Stimulated activated CD4-positive, alpha-beta T cell treated with anti-CD3 and anti-CD28 coated beads, Interleukin-15, amount 100 ng/mL, for 48 hours (primary cell): ENCODE measurements around the gene CD72.
A peak's percentile ranks its signal among the peaks of the same experiment; 100 is the strongest.
"Not testable (repeated sequence)": the region's sequence is repeated elsewhere in the genome, so short reads cannot be mapped to it uniquely, and the experiment has no call there.

ENCODE experiments used
- DNase-seq, 2 donors: peaks; one replicate each; pipeline ENCODE4 v3.0.0-alpha.2; 2020; ENCODE audit warnings: low read depth in 2 of 2

The CD72 gene

DNA sequence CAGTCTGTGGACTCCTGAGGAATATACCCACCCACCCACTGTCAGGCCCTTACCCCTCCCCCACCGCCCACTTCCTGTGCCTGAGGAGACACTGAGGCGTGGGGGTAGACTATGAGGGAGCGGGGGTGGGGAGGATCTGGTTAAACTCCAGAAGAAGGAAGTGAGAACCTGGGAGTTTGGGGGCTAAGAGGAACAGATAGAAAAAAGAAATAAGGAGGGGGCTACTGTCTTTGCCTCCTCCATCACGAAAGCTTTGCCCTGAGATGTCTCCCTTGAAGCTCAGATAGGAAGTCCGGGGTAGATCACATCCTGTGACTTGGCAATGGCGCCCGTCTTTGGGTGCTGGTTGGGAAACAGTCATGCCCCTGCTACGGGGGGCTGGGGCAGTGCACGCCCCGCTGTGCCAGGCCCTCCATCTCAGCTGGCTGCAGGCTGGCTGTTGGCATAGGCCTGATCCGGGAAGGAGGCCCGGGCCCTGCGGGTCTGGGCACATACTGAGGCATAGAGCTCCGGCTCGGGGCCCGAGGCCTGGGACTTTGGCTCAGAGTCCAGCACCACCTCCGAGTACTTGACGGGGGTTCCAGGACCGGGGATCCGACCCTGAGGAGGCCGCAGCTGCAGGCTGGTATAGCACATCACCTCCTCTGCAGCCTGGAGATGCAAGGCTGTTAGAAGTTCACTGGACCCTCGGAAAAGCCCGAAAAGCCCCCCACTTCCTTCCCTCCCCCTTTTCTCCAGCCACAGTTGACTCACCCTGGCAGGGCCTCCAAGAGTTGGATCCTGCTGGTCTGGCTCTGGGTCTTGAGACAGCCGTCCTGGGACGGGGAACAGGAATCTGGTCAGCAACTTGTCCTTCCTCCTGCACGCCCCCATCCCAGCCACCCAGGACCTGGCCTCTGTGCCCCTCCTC lies 31.5 kb upstream of the CD72 start:
- peak in 1 of 2 donors; percentile 41 for DNase-seq

DNA sequence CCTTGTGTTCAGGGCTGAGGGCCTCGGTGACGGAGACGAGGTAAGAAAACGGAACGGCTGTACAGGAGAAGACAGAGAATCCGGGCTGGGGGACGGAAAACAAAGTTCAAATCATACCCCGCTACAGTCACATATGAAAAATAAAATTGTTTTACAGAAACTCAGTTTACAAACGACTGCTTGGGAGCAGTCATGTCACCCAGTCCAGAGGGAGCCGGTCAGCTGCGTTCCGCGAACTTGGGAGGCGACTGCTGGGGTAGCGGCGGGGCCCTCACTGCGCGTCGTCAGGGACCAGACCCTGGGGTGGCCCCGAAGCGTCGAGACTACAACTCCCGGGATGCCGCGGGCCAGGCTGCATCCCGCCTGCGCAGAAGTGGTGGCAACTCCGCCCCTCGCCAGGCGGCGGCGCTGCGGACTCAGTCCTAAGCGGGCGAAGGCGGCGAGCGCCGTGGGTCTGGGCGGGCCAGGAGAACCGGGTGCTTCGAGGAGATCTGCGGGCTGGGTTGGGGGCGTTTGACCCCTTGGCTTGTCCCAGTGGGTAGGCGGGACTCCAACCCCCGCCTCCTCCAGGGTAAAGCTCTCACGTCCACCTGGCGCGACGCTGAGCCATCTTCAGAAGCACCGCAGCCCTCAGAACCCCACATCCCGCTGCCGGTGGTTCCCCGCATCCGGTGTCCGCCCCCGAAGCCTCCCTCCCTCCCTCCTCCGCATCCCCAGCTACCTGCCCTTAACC lies 28.5 kb upstream of the CD72 start:
- peak; percentile 80 to 89 for DNase-seq

DNA sequence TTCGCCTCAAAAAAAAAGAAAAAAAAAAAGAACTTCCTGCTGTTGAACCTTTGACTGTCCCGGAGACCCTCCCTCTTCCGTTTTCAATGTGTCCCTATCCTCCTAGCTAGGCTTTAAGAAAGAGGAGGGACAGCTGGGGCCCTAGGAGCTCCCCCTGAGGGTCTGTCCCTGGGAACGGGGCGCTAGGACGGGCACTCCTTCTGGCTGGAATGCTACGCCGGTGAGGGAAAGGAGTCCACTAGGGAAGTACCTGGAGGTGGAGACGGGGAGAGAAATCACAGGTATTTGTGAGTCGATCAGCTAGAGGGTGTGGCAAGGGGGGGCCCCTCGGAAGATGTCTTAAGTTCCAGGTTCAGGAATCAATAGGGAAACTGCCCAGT lies 27.9 kb upstream of the CD72 start:
- DNase-seq: no peak

DNA sequence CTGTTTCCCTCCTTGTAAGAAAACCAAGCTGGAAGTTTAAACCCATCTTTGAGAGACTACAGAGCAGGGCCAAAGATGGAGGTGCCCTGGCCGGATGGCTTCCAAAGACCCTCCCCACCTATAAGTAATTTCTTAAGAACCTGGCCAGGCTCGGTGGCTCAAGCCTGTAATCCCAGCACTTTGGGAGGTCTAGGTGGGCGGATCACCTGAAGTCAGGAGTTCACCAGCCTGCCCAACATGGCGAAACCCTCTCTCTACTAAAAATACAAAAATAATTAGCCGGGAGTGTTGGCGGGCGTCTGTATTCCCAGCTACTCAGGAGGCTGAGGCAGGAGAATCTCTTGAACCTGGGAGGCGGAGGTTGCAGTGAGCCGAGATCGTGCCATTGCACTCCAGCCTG lies 27.5 kb upstream of the CD72 start:
- DNase-seq: not testable (repeated sequence)

DNA sequence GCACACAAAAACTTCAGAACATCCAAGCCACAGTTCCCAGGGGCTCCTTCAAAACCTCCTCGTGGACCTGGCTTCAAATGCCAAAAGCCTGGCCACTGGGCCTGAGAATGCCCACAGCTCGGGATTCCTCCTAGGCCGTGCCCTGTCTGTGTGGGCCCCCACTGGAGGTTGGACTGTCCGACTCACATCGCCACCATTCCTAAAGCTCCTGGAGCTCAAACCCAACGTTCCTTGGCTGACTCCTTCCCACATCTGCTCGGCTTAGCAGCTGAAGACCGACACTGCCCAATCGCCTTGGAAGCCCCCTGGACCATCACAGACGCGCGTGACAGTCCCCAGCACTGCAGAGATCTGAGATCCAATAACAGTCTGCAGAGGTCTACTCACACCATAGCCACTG lies 24.8 kb upstream of the CD72 start:
- DNase-seq: no peak

DNA sequence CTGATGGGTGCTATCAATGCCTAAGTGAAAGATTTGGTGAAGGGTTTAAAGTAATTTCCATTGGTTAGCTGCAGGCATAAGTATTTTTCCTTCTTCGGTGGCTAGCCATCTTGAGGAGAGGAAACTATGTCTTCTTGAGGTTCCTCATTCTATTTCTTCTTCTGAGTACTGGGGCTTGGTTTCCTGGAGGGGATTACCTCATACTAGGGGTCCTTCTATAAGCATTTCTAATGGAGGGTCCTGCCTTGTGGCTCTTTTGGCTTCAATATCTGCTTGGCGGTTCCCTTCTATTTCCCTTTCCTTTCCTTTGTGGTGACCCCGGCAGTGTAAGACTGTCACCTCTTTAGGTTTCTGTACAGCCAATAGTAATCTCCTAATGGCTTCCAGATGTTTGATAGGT lies 23.3 kb upstream of the CD72 start:
- not testable (repeated sequence) for DNase-seq

DNA sequence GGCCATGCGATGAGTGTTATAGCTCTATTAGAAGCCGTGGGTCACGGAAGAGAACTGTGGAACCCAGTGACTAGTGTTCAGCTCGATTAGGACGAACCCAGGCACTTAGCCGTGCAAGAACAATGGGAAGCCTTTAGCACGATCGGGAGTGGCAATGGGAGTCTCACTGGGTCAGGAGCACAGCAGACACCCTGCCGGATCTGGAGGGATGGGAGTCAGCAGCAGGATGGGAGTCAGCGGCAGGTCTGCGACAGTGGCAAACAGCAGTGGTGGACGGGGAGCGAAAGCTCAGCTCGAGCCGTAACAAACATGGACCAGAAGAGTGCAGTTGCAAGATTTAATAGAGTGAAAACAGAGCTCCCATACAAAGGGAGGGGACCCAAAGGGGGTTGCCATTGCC lies 22.2 kb upstream of the CD72 start:
- DNase-seq: not testable (repeated sequence)

DNA sequence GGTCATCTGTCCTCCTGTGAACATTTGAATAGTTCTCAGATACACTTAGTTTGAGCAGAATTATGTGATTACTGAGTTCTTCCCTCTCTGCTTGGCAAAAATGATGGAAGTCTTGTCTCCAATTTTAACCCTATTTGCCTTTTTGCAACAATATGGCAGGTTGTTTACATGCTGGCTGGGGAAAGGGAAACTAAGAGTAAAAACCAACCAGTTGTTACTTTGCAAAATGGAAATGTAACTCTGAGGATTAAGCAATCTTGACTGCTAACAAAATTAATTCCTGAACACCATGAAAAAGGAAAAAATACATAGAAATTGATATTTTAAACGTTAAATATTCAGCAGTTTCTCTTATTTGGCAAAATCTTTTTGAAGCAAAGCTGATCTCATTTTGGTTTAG lies 21.4 kb upstream of the CD72 start:
- no peak for DNase-seq

DNA sequence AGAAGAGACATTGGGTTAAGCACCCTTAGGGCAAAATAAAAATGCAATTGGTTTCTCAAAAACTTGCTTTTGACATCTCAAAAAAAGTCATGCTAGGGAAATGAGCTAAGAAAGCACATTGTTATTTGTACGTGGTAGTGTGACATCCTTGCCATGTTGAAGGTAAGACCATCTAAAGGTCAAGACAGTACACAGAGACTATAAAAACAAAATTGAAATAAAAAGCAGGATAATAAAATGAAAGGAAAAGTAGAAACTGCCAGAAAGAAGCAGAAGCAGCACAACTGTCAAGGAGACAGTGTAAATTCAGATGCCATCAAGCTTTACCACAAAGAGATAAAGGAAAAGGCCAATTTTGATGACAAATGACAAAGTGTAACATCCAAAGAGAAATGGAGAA lies 21.0 kb upstream of the CD72 start:
- DNase-seq: not testable (repeated sequence)

DNA sequence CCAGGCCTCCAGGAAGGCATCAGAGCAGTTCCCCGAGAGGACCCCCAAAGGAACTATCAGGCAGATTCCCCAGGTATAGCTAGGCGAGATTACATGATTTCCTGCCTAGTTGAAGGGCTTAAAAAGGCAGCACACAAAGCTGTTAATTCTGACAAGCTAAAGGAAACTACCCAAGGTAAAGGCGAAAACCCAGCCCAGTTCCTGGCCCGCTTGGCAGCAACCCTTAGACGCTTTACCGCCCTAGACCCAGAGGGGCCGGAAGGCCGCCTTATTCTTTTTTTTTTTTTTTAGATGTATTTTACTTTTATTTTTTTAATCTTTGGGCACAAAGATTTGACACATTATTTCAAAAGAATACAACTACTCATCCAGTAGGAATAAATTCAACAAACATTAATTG lies 20.5 kb upstream of the CD72 start:
- DNase-seq: not testable (repeated sequence)

DNA sequence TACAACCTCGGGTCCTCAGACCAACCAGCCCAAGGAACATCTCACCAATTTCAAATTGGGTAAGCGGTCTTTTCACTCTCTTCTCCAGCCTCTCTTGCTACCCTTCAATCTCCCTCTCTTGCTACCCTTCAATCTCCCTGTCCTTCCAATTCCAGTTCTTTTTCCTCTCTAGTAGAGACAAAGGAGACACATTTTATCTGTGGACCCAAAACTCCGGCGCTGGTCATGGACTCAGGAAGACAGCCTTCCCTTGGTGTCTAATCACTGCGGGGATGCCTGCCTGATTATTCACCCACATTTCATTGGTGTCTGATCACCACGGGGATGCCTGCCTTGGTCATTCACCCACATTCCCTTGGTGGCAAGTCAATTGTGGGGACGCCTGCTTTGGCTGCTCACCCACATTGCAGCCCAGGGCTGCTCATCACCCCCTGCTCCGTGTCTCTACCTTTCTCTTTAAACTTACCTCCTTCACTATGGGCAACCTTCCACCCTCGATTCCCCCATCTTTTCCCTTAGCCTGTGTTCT lies 19.3 kb upstream of the CD72 start:
- DNase-seq: not testable (repeated sequence)

DNA sequence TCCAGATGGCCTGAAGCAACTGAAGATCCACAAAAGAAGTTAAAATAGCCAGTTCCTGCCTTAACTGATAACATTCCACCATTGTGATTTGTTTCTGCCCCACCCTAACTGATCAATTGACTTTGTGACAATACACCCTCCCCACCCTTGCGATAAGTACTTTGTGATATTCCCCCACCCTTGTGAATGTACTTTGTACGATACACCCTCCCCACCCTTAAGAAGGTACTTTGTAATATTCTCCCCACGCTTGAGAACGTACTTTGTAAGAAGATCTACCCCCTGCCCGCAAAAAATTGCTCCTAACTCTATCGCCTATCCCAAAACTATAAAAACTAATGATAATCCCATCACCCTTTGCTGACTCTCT lies 18.6 kb upstream of the CD72 start:
- DNase-seq: not testable (repeated sequence)

DNA sequence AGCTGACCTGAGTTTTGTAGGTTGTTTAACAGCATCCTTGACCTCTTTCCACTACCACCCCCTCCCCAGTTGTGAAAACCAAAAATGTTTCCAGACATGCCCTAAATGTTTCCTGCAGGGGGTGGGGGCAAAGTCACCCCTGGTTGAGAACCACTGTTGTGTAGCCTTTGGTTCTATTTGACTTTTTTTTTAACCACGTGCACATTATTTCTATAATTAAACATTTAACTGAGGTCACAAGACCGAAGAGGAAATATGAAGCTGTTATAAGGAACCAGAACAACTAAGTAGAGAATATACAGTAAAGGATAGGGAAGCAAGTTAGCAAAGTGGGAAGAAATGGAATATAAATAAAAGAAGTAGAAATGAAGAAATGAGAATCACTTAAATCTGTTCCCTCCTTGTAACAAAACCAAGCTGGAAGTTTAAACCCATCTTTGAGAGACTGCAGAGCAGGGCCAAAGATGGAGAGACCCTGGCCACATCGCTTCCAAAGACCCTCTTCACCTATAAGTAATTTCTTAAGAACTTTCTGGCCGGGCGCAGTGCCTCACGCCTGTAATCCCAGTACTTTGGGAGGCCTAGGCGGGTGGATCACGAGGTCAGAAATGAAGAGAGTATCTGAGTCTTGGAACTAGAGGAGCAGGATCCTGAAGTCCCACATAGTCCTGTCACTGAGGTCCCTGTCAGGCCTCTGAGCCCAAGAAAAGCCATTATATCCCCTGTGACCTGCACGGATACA lies 18.1 kb upstream of the CD72 start:
- no peak for DNase-seq

DNA sequence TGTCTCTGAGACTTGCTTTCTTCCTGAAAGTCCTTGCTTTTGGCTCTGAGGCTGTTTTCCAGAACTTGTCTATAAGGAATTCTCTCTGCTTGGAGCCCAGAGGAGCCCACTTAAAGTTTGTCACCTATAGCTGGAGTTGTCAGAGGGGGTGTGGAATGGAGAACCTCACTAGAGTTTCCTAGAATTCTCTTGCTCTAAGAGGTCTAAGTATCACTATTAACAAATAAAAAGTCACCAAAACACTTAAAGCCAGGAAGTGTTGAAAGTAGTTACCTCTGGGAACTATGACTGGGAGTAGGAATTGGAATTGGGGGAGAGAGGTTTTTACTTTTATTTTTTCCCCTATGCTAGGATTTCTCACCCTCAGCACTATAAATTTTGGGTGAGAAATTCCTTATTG lies 17.5 kb upstream of the CD72 start:
- no peak for DNase-seq

DNA sequence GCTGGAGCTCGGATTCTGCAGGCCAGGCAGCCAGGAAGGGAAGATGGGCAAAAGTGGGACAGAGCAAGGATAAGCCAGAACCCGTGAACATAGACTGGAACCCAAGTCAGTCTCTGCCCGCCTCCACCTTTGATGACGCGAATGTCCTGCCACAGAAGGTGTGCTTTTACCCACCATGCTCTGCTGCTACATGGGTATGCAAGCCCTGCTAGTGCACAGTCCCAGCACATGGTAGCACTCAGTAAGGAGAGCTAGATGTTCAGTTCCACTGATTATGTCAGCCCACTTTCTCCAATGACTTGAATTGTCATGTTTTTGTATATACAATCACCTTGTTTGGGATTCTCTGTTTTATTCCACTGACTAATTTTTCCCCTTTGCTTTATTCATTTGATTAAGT lies 11.4 kb upstream of the CD72 start:
- no peak for DNase-seq

DNA sequence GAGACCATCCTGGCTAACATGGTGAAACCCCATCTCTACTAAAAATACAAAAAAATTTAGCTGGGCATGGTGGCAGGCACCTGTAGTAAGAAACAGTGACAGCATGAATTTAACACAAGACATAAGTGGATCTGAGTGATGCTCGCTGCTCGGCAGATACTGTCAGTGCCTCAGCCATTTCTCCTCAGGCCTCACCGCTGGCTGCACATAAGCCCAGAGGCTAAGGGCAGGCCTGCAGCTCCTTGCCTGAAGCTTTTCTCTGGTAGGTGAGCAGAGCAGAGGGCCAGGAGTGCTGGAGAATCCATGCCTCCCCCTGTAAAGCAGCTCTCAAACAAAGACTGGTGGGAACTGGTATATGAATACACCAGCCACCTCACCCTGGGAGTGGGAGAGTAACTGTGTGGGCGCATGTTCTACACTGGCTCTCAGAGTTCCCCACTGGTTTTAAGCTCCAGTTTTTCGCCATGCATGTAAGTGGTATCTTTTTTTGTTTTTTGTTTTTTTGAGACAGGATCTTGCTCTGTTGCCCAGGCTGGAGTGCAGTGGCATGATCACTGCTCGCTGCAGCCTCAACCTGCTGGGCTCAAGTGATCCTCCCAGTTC lies 10.3 kb upstream of the CD72 start:
- no peak for DNase-seq

DNA sequence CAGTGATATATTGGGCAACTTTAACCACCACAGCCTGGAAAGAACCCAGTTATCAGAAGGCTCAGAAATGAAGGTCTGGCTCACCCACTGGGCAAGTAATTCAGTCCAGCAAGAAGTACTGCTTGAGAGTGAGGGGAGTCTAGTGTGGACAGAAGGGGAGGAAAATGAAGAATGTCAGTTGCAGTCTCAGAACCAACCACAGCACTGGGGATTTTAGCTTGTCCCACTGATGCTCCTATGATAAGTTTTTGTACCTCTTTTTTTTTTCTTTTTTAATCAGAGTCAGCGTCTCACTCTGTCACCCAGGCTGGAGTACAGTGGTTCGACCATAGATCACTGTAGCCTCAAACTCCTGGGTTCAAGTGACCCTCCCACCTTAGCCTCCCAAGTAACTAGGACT lies 9.4 kb upstream of the CD72 start:
- DNase-seq: no peak

DNA sequence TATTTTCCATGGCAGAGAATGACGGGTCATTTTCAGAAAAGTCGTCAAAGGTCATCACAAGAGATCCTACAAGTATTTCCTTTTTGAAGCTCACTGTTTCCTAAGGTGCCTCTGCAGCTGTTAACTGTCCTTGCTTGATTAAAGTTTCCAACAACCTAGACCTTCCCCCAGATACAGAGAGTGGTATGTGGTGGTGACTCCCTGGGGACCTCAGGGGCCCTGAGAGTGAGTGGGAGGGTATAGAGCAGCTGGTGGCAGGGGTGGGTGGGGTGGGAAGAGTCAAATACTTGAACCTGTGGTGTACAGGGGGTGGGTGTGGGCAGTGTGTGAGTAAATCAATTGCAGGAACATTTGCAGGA lies 1.6 kb upstream of the CD72 start:
- no peak for DNase-seq

DNA sequence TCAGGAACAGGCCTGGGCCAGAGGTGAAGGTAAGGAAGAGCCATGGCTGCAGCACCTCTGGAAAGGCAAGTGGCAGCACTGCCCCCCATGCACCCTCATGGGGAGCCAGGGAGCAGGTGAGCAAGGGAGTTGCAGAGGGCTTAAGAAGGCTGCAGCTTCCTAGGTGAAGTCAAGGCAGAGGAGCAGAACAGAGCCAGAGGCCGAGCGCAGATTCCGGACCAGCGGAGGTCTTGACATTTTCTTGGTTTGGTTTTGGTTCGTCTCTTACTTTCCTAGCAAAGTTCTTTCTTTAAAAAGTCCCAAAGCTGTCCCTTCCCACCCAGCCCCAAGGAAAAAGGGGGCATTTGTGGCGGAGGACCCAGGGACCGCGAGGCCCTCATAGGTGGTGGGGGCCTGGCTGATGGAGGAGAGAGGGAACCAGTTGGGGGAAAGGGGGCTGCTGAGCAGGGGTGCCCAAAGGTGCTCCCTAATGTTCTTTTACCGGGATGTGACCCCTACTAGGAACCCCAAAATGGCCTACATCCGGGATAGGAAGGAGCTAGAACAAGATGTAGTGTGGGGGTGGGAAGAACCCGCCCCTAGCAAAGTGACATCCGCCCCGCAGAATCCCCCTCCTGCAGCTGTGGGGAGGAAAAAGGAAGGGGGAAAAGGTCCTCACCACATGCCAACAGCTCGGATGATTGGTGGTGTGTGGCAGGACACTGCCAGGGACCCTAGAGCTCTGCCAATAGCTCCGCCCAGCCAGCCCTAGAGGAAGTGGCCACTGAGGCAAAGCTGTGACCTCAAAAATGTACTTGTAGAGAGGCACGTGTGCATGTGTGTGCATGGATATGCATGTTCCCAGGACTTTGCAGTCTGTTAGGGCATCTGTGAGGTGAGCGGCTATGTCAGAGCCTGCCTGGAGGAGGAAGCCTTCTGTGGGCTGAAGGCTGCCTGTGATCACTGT lies 914 bp upstream of the CD72 start:
- DNase-seq: peak; percentile 29 to 33

DNA sequence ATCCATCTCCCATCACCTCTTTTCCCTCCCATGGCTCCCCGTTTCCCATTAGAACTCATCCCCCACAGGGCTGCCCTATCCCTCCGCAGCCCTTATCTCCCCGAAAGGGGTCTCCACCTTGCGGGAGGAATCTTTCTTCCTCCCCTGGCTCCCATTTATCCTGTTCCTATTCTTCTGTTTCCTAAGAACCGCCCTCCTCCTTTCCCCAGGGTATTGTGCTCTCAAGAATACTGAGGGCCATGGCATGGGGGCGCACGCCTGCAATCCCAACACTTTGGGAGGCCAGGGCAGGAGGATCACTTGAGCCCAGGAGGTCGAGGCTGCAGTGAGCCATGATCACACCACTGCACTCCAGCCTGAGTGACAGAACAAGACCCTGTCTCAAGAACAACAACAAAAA lies 665 bp downstream of the CD72 start:
- DNase-seq: no peak
